Peyer's patch (tissue), 4 donors: ENCODE measurements around the gene SEMA3C. TPM values are rescaled to one million over a fixed set of nuclear protein-coding genes. Genes with fewer than 3 reads are reported as not detected.

ENCODE experiments used
- DNase-seq, 3 donors: peaks; one replicate each; pipeline ENCODE4 v3.0.0-alpha.2; 2017 to 2019
- H3K27ac ChIP-seq, 4 donors: fragments of 200-600 bp; sonication (generic); one replicate each; pipeline ENCODE4 v1.5.1; 2016 to 2019
- H3K27me3 ChIP-seq, 2 donors: fragments of 200-600 bp; sonication (generic); one replicate each; pipeline ENCODE4 v1.5.1; 2019
- H3K36me3 ChIP-seq, 3 donors: fragments of 200-600 bp; sonication (generic); one replicate each; pipeline ENCODE4 v1.5.1; 2016 to 2019
- H3K4me1 ChIP-seq, 4 donors: fragments of 200-600 bp; sonication (generic); one replicate each; pipeline ENCODE4 v1.5.1; 2016 to 2019
- H3K4me3 ChIP-seq, 4 donors: fragments of 200-600 bp; sonication (generic); 1 replicate in 3 of 4; 2 replicates in 1 of 4; pipeline ENCODE4 v1.5.1; 2016 to 2019; ENCODE audit warnings: mild to moderate bottlenecking in 1 of 4
- H3K9me3 ChIP-seq, 4 donors: fragments of 200-600 bp; sonication (generic); one replicate each; pipeline ENCODE4 v1.5.1; 2016 to 2019; ENCODE audit warnings: mild to moderate bottlenecking in 1 of 4
- POLR2A ChIP-seq, 2 donors: fragments of 450-650 bp; IDR thresholded peaks; one replicate each; pipeline ENCODE4 v1.5.1; 2017; ENCODE audit warnings: antibody characterized with exemption in 2 of 2, mild to moderate bottlenecking in 2 of 2, moderate library complexity in 2 of 2
- total RNA-seq, 4 donors: library from RNA; depleted of rRNA; stranded (reverse); fragments of >200 nt; gene quantifications; one replicate each; pipeline ENCODE4 v1.1.0, GENCODE V29; 2016
- TF ChIP-seq, protein P1 (sequence below), 6 experiments: fragments of 450-650 bp in 4 of 6; fragments of 200-600 bp in 2 of 6; sonication (generic) in 1 of 6; IDR thresholded peaks; one replicate each; pipeline ENCODE4 v1.5.1; 2017 to 2019; ENCODE audit warnings: antibody characterized with exemption in 6 of 6, mild to moderate bottlenecking in 3 of 6, moderate library complexity in 1 of 6

SEMA3C gene
- total RNA-seq, 4 donors from 2014 or later = 35.7 to 120 (median 56.4) TPM

GRCh38 chr7:80731281-80731680, 187.6 kb downstream of the SEMA3C start:
- Histone ChIP-seq H3K9me3 (no peaks in the 10 kb centered on the region), H3K4me3 (no peak overlapping the region), H3K27ac (no peak overlapping the region), H3K36me3 (no peaks in the 10 kb centered on the region), H3K4me1 (no peaks in the 10 kb centered on the region), H3K27me3 (no peaks in the 10 kb centered on the region)
- no peak for DNase-seq
- TF ChIP-seq, protein P1, sequence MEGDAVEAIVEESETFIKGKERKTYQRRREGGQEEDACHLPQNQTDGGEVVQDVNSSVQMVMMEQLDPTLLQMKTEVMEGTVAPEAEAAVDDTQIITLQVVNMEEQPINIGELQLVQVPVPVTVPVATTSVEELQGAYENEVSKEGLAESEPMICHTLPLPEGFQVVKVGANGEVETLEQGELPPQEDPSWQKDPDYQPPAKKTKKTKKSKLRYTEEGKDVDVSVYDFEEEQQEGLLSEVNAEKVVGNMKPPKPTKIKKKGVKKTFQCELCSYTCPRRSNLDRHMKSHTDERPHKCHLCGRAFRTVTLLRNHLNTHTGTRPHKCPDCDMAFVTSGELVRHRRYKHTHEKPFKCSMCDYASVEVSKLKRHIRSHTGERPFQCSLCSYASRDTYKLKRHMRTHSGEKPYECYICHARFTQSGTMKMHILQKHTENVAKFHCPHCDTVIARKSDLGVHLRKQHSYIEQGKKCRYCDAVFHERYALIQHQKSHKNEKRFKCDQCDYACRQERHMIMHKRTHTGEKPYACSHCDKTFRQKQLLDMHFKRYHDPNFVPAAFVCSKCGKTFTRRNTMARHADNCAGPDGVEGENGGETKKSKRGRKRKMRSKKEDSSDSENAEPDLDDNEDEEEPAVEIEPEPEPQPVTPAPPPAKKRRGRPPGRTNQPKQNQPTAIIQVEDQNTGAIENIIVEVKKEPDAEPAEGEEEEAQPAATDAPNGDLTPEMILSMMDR (IDR thresholded peaks at IDR 0.05) = no peak
- TF ChIP-seq POLR2A (IDR thresholded peaks at IDR 0.05) = no peak

DNA sequence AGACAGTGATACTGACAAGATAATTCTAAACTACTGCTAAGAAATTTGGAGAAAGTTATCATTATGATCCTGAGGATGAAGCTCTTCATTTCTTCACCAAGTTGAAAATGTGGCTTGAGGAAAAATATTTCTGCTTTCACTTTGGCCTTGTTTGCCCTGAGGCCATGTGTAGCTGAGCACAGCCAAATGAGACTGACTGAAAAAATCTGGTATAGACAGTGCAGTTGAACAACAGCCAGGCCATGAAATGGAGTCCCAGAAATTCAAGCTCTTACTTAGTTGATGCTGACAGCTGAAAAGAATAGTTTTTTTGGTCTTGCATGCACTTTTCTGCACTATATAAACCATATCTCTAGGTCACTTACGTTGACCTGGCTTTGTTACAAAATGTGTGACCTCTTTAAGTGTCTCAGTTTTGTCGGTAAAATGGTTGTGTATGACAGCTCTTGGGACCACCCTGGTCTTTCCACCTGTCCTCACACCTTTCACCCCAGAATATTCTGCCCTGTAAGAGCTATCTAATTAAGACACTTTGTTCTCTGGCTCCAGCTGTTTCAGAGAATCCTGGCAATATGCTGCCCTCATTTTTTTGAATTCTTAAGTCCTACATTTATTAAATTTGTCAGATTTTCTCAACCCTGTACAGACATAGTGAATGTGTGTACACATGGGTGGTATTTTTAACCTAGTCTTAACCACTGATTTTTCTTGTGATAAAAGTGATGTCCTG, 189.1 kb downstream of the SEMA3C start:
- Histone ChIP-seq H3K27me3 (no peaks in the 10 kb centered on the region), H3K4me3 (no peak overlapping the region), H3K36me3 (no peaks in the 10 kb centered on the region), H3K4me1 (no peaks in the 10 kb centered on the region), H3K9me3 (no peaks in the 10 kb centered on the region), H3K27ac (no peak overlapping the region)
- no peak for DNase-seq
- TF ChIP-seq POLR2A (IDR thresholded peaks at IDR 0.05) = no peak
- TF ChIP-seq, protein P1 (IDR thresholded peaks at IDR 0.05) = no peak

- Histone ChIP-seq H3K9me3 (no peaks in the 10 kb centered on the region), H3K4me3 (no peak overlapping the region), H3K4me1 (peaks cover 0 to 8% (median 0%) of the 10 kb centered on the region in 4 donors), H3K36me3 (no peaks in the 10 kb centered on the region), H3K27me3 (no peaks in the 10 kb centered on the region), H3K27ac (no peak overlapping the region)
- DNase-seq = no peak
- TF ChIP-seq, protein P1 (IDR thresholded peaks at IDR 0.05) = no peak
- no peak for TF ChIP-seq POLR2A (IDR thresholded peaks at IDR 0.05)
These were observed 192.2 kb downstream of the SEMA3C start for GRCh38 chr7:80726666-80727065.

GRCh38 chr7:80725181-80725611, 193.7 kb downstream of the SEMA3C start:
- Histone ChIP-seq H3K4me3 (no peak overlapping the region), H3K27ac (no peak overlapping the region), H3K4me1 (peaks cover 0 to 13% (median 0%) of the 10 kb centered on the region in 4 donors), H3K9me3 (no peaks in the 10 kb centered on the region), H3K27me3 (no peaks in the 10 kb centered on the region), H3K36me3 (no peaks in the 10 kb centered on the region)
- no peak for DNase-seq
- TF ChIP-seq, protein P1 (IDR thresholded peaks at IDR 0.05) = no peak
- TF ChIP-seq POLR2A (IDR thresholded peaks at IDR 0.05) = no peak

DNA sequence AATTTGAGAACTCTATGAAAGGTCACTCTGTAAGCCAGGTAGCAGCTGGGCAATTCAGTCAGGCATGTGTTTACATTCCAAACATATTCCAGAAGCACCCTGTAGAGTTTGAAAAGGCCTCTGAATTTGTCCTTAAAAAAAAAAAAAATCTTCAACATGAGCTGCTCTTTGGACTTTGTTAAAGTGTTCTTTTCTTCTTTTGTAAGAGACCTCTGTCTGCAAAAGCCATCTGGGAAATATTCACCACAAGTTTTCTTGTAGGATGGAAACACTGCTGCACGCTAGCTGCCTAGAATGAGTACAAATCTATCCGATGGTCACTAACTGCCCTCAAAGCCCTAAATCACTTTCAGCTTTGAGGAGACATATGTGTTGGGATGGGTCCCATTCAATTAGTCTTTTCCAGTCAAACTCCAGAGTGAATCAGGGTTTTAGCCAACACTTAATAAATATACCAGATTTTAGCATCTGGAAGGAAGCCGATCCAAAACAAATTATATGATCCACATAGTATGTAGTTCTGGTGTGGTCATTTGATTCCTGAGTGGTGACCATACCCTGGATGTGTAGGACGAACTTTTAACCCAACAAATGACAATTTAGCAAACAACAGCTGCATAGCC, 194.5 kb downstream of the SEMA3C start:
- H3K9me3 ChIP-seq = no peaks in the 10 kb centered on the region
- no peak for TF ChIP-seq POLR2A (IDR thresholded peaks at IDR 0.05)
- no peak overlapping the region for H3K27ac ChIP-seq
- peaks cover 0 to 13% (median 0%) of the 10 kb centered on the region in 4 donors for H3K4me1 ChIP-seq
- no peak for DNase-seq
- no peaks in the 10 kb centered on the region for H3K27me3 ChIP-seq
- no peaks in the 10 kb centered on the region for H3K36me3 ChIP-seq
- H3K4me3 ChIP-seq = no peak overlapping the region

DNA sequence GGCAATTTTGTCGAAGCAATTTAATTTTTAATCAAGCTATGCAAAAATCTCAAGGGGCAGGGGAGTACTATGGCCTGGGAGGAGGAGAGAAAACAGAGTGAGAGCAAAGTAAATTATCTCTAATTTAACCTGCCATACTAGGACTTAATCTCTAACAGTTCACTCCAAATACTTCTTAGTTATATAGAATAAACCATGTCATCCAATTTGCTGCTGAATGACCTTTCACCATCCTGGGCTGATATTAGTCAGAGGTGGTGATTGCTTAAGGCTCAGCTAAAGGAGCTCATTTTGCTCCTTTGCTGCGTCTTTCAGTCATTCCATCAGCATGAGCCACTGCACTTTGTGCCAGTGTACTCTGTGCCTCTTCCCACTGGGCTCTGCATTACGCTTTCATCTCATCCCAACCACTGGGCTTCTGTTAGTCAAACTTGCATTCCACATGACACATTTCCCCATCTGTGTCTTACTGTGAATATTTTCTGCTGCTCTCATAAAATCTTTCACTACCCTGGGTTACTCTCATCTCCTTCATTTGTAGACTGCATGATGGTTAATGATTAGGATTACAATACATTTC, 196.1 kb downstream of the SEMA3C start:
- peak in 2 of 3 donors; percentile 46 to 82 for DNase-seq
- H3K9me3 ChIP-seq = no peaks in the 10 kb centered on the region
- H3K36me3 ChIP-seq = no peaks in the 10 kb centered on the region
- no peak overlapping the region for H3K4me3 ChIP-seq
- peaks cover 0 to 13% (median 0%) of the 10 kb centered on the region in 4 donors for H3K4me1 ChIP-seq
- TF ChIP-seq POLR2A (IDR thresholded peaks at IDR 0.05) = no peak
- TF ChIP-seq, protein P1 (IDR thresholded peaks at IDR 0.05) = no peak
- H3K27ac ChIP-seq = peak overlapping the region in 2 of 4 donors; percentile 26 to 37
- H3K27me3 ChIP-seq = no peaks in the 10 kb centered on the region
